ENCODE measurements around the gene KDM4B. TPM values are rescaled to one million over a fixed set of nuclear protein-coding genes. Genes with fewer than 3 reads are reported as not detected.
A peak's percentile ranks its signal among the peaks of the same experiment; 100 is the strongest.

Gene KDM4B
- total RNA-seq, 1 experiment from 2014 or later = 43.7 TPM

GRCh38 chr19:5154129-5154798 is 185.4 kb downstream of the KDM4B start:
- H2BK12ac ChIP-seq (ENCODE audit: insufficient read length, low read depth, low read length) = no peak overlapping the region
- H3K56ac ChIP-seq (ENCODE audit: insufficient read length, low read depth, low read length) = no peak overlapping the region
- Mint-ChIP-seq H3K27me3 (ENCODE audit: low read depth) (peaks cover 9% of the 10 kb centered on the region; the same call in 1 of the 2 replicates), H3K27ac (no peak overlapping the region; a peak in 2 of 7 replicates), H3K36me3 (ENCODE audit: insufficient read depth in 1 of 3, low read depth in 3 of 3) (peaks cover 10 to 21% (median 16%) of the 10 kb centered on the region in 3 experiments), H3K4me1 (peaks cover 8 to 46% of the 10 kb centered on the region in 2 experiments), H3K4me3 (no peak overlapping the region), H3K9me3 (peaks cover 14 to 18% of the 10 kb centered on the region in 2 experiments)
- H4K5ac ChIP-seq (ENCODE audit: insufficient read length, low read depth, low read length) = no peak overlapping the region
- H3K79me1 ChIP-seq (ENCODE audit: insufficient read depth, low read depth, low read length, poor library complexity, severe bottlenecking) = no peaks in the 10 kb centered on the region
- H4K8ac ChIP-seq (replicated peaks; ENCODE audit: insufficient read length, low read depth, low read length) = no peak overlapping the region
- H2BK120ac ChIP-seq (ENCODE audit: low read depth, low read length, poor library complexity, severe bottlenecking) = no peak overlapping the region
- H3K4me1 ChIP-seq (ENCODE audit: insufficient read depth, low read length) = no peaks in the 10 kb centered on the region
- H4K20me1 ChIP-seq (ENCODE audit: control insufficient read depth, insufficient read depth, insufficient read length) = no peaks in the 10 kb centered on the region
- H3K14ac ChIP-seq (ENCODE audit: insufficient read depth, low read length) = no peak overlapping the region
- H3K4me2 ChIP-seq (ENCODE audit: insufficient read depth, insufficient read length, low read length) = no peak overlapping the region
- H2BK20ac ChIP-seq (ENCODE audit: low read depth, low read length, poor library complexity, severe bottlenecking) = no peak overlapping the region
- H3K23ac ChIP-seq (ENCODE audit: insufficient read length, low read depth, low read length) = no peak overlapping the region
- no peaks in the 10 kb centered on the region for H3K9me3 ChIP-seq (ENCODE audit: control insufficient read depth, low read depth, low read length)
- H3K4ac ChIP-seq (ENCODE audit: low read depth, low read length) = no peak overlapping the region
- H3K9ac ChIP-seq (ENCODE audit: extremely low read depth, insufficient read length, low read length) = no peak overlapping the region
- H2AK5ac ChIP-seq (ENCODE audit: insufficient read length, low read length) = no peak overlapping the region
- WGBS (ENCODE audit: extremely low coverage, insufficient read length, low lambda C conversion rate) = no CpG with 5 or more reads among the region's 17 CpGs
- DNase-seq = peak; percentile 79
- no peak overlapping the region for H2BK15ac ChIP-seq (ENCODE audit: low read depth, low read length)
- no peak overlapping the region for H3K27ac ChIP-seq (ENCODE audit: insufficient read length, low read depth, low read length)
- no peak overlapping the region for H4K91ac ChIP-seq (ENCODE audit: insufficient read length, low read depth, low read length)
- no peak overlapping the region for H3T11ph ChIP-seq (ENCODE audit: low read length)
- no peak overlapping the region for H2BK5ac ChIP-seq (ENCODE audit: insufficient read length, low read length)
- no peaks in the 10 kb centered on the region for H3K23me2 ChIP-seq (ENCODE audit: insufficient read length, low read depth, low read length, poor library complexity, severe bottlenecking)
- TF ChIP-seq CTCF (conservative IDR thresholded peaks at IDR 0.05) = peak; percentile 76
- no peak overlapping the region for H3K18ac ChIP-seq (ENCODE audit: insufficient read length, low read depth, low read length)
- H3K27me3 ChIP-seq (ENCODE audit: insufficient read depth, low read length) = no peaks in the 10 kb centered on the region
- no peaks in the 10 kb centered on the region for H3K79me2 ChIP-seq (ENCODE audit: insufficient read depth, low read length)
- no peak overlapping the region for H2AFZ ChIP-seq (ENCODE audit: low read length)
